Endometrial microvascular endothelial cells (primary cell): ENCODE measurements around the gene ZNF492. TPM values are rescaled to one million over a fixed set of nuclear protein-coding genes. Genes with fewer than 3 reads are reported as not detected.

ENCODE experiments used
- total RNA-seq: library from RNA; depleted of rRNA; stranded (reverse); fragments of >200 nt; gene quantifications from one replicate; pipeline ENCODE4 v1.2.3, GENCODE V29; 2015; ENCODE audit errors: inconsistent ontology term

Gene ZNF492
- total RNA-seq, 1 donor from 2014 or later = under 0.01 TPM

Other genes starting within 250 kb of the ZNF492 start
- gene ZNF98, start 212.0 kb upstream of the ZNF492 start, total RNA-seq = not detected
- gene ZNF99, start 149.8 kb downstream of the ZNF492 start, total RNA-seq = not detected
- gene ZNF723, start 198.0 kb downstream of the ZNF492 start, total RNA-seq = not detected